ENCODE results near the gene AUTS2.

GRCh38 chr7:70630818-70631457 is 1032.7 kb downstream of the AUTS2 start:
- TF ChIP-seq POLR2AphosphoS5 (IDR thresholded peaks at IDR 0.05) = no peak
- TF ChIP-seq POLR2A (IDR thresholded peaks at IDR 0.05) = no peak
- TF ChIP-seq CTCF (IDR thresholded peaks at IDR 0.05) = no peak

Data from breast epithelium (tissue), 3 donors.